GM19025 (cell line): Measurements from ENCODE around the gene C1orf198.

ENCODE experiments used
- ATAC-seq: cut with Tn5 transposase; IDR thresholded peaks from one replicate; pipeline ENCODE4 v1.9.1; 2021; ENCODE audit warnings: mild to moderate bottlenecking, low read depth, moderate library complexity; ENCODE audit not compliant: unreplicated experiment

The C1orf198 gene

GRCh38 chr1:230894032-230894431 is 25.7 kb upstream of the C1orf198 start:
- ATAC-seq: no peak

DNA sequence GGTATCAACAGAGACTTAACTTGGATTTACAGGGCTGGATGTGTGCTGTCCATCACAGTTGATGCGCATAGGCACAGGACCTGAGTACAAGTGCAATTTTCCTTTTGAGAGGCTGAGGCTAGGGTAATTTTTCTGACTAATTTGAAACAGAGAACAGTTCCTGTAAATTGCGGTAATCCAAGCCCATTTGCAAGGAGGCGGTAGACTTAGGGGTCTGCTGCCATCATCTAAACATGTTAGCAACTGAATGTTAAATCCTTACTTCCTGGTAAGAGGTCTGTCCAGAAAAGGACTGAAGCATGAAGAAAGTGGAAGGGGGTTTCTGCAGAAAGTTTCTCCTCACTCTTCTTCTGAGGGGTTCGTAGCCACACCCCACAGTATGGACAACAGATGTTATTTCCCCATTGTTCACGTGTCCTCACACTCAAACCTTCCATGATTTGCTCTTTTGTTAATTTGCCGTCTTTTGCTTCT is 23.7 kb upstream of the C1orf198 start:
- ATAC-seq: peak; percentile 46

GRCh38 chr1:230891413-230891812 is 23.1 kb upstream of the C1orf198 start:
- ATAC-seq: no peak

DNA sequence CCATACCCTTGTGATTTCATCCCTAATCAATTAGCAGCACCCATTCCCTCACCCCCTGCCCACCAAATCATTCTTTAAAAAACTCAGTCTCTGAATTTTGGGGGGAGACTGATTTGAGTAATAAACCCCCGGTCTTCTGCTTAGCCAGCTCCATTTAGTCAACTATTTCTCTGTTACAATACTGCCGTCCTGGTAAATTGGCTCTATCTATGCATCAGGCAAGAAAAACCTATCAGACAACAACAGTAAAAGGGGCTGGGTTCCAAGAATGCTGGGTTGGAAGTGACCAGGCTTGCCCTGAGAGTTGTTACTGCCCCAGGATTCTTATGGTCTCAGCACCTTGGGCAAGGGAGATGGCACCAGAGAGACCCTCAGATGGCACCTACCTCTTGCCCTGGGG is 16.3 kb upstream of the C1orf198 start:
- no peak for ATAC-seq

DNA sequence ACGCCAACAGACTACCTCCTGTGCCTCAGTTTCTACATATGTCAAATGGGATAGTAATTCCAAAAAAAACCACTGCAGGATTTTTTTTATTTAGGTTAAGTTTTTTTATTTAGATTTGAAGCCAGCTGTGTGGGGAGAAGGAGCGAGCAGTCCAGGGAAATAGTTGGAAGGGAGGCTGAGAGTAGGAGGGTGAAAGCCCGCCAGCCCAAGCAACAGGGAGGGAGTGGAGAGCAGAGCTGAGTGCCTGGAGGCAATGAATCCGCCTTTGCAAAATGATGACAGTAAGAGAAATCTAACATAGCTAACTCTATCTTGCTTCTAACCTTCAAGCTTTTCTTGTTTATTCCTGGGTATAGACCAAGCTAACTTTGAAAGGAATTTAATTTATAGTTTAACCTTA is 15.6 kb upstream of the C1orf198 start:
- ATAC-seq: no peak

DNA sequence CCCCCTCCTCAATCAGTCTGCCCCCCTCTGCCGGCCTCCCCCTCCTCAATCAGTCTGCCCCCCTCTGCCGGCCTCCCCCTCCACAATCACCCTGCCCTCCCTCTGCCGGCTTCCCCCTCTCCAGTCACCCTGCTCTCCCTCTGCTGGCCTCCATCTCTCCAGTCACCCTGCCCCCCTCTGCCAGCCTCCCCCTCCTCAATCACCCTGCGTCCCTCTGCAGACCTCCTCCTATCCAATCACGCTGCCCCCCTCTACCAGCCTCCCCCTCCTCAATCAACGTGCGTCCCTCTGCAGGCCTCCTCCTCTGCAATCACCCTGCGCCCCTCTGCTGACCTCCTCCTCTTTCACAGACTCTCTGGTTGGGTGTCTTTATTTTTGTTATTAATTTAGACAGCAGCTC is 11.5 kb upstream of the C1orf198 start:
- no peak for ATAC-seq

- no peak for ATAC-seq
Observed at GRCh38 chr1:230878591-230878990, 10.3 kb upstream of the C1orf198 start.

DNA sequence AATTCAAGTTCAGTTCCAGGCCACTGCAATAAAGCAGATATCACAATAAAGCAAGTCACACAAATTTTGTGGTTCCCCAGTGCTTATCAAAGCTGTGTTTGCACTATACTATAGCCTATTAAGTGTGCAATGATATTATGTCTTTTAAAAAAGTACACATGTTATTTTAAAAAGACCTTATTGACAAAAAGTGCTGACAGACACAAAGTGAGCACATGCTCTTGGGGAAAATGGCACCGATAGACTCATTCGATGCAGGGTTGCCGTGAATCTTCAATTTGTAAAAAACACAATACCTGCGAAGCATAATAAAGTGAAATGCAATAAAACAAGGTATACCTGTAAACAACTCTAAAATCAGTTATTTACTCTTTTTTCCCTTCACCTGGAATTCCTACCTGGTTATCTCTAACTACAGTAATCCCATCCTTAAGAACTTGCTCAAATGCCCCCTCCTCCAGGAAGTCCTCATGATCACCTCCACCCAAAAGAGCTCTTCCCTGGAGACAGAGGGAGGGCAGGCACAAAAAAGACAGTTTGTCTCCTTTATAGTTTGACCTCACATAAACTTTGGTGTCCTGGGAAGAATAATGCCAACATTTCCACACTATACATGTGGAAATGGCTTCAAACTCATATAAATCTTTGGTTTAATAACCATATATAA is 9.7 kb upstream of the C1orf198 start:
- no peak for ATAC-seq

GRCh38 chr1:230877146-230877923 is 9.0 kb upstream of the C1orf198 start:
- no peak for ATAC-seq

- ATAC-seq: no peak
Observed at GRCh38 chr1:230876660-230877059, 8.3 kb upstream of the C1orf198 start.

- no peak for ATAC-seq
Observed at GRCh38 chr1:230875370-230875769, 7.0 kb upstream of the C1orf198 start.

GRCh38 chr1:230870916-230871315 is 2.6 kb upstream of the C1orf198 start:
- ATAC-seq: no peak

GRCh38 chr1:230869500-230869899 is 1.2 kb upstream of the C1orf198 start:
- no peak for ATAC-seq

DNA sequence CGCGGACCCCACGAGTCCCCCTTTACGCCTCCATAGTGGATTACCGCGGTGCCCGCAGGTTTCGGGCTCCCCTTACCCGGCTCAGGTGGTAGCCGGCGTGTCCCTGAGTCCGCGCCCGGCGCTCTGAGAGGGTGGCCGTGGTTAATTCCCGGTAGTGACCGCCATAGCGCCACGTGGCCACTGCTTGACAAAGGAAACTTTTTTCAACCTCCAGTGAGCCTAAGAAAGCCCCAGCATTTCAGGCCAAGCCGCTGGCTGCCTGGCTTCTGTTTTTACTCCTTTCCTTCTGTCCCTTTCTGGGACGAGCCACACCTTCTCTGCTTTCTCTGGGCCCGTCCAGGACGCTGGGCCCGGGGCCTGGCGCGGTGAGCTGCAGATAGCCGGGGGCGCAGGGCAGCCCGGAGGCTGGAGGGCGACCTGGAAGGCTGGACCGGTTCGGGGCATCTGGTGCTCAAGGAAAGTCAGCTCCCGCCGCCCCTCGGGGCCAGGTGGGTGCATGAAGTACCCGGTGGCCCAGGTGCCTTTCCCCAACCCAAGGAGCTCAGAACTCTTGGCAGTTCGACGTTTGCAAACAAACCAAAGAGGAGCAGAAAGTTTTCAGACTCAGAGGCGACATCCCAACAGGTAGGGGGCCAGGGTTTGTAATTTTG is 540 bp upstream of the C1orf198 start:
- peak; percentile 31 for ATAC-seq

DNA sequence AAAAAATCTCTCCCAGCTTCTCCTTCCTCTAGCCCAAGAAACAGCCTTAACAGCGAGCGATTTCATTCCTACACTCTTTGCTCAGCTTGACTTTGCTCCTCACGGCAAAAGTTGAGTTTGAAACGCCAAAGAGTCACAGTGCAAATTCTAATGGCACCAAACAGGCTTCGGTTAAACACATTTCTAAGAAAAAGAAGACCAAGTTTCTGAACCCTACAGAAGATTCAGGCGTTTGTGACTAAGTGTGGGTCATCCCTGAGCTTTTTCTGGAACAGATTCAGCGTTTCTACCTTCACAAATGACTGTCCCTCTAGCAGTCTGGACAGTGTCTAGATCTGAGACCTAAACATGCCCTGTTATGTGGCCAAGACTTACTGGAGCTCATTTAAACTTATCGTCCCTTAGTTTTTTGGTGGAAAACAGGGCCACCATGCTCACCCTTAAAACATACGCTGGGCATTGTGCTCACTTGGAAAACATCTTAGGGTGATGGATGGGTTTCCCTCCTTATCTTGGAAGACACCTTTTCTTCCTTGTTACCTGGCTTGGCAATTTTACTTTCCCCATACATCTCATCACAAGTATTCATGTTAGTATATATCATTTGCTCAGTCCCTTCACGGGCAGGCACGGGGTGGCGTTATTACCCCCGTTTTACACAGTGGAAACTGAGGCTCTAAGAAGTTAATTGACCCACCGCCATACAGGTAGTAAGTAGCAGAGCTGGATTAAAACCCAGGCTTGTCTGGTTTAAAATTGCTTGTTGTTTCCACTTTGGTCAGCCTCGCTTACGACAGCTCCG is 1.0 kb downstream of the C1orf198 start:
- ATAC-seq: no peak

DNA sequence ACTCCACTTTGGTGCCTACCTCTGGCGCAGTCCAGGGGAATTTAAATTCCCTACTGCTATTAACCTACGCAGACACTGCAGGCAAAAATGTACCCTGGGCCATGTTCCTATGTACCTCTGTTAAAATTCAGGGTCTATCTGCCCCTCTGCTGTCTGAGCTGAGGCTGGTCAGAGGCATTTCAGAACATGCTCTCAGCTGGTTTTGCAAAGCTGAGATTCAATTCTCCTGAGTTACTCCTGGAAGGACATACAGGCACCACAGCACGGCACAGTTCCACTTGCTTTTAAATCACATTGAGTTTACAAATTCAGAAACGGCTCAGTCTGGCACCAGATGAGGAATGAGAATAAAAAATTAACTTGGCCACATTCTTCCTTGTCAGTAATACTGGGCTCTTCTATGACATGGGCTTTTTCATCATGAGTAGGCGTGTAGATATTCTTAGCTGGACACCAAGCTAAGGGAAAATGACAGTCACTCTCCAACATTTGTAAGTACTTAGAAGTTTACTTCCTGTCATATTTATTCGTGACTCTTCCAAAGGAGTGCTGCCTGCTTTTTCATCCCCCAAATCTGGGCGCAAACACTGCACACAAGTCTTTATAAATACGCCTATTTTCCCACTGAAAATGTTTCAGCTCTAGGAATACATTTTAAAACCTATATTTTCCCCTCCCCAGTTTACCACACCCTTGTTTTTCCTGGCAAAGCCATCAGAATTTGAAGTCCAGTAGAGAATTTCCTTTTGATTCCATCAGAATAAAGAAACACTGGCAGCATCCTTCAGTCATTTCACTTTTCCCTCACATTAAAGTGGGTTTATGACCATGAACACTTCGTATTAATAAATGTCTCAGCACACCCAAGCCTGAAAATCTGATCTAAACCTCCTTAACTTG is 1.9 kb downstream of the C1orf198 start:
- ATAC-seq: no peak

DNA sequence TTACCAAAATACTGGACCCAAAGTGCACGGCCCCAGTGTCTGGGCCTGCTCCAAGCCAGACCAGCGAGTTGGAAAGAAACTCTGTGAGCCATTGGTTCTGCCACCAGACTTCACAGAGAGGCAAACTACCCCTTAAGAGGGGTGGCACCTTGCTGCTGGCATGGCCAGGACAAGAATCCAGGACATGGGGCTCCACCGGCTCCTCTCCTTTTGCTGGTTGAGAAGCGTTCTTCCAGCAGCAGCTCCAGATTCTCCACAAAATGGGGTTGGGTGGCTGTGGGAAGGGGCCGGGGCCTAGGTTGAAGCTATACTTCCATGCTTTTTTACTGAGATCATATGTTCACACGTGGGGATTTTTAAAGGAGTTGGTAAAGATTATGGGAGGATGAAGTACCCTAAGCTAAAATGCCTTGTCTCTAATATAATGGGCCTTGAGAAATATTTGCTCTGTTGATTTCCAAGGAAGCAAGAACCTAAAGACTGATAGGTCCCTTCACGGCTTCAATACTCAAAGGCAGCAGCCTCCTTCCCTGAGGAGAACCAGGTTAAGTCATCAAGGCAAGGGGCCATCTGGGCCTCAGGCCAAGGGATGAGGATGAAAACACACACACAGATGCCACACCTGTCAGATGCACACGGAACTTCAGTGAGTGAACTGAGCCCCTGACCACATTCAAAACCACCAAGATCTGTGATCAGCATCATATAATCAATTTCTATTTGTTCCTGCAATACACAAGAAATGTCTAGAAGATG is 3.1 kb downstream of the C1orf198 start:
- ATAC-seq: no peak

DNA sequence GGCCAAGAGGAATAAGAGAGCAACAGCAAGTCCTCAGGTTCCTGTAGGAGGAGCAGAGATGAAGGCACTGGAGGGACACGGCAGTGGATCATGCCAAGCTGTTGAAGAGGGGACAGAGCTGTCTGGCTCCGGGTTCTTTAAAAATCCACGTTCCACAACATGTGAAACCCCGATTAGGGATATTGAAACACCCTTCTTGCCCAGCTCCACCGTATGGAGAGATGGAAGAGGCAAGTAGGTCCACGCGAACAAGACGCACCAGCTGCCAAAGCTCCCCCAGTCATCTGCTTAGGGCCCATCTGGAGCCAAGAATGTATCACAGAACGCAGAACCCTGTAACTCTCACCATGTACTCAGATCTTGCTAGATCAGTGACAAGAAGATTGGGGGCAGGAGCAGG is 3.9 kb downstream of the C1orf198 start:
- ATAC-seq: no peak

DNA sequence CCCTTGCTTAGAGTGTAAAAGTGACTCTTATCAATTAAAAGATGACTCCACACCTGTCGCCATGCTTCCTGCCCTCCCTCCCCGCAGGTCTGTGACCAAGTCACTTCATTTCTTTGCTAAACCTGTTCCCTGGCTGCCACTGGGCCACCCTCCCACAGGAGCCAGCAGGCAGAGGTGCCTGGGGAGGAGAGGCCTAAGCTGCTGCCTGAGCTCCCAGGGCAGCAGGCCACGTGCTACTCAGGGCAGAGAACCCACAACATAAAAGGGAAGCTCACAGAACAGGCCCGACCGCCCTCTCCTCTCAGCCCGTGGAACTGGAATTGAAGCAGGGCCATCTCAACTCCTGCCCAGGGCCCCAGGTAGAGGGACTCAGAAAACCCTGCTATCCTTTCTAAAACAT is 4.9 kb downstream of the C1orf198 start:
- ATAC-seq: no peak
